Right cardiac atrium (tissue), 5 donors: ENCODE data around the gene WFDC9. TPM values are rescaled to one million over a fixed set of nuclear protein-coding genes. Genes with fewer than 3 reads are reported as not detected.

Experiments
- ATAC-seq, 2 donors: fragments of 200-7000 bp; cut with Tn5 transposase; one replicate each; pipeline versions ENCODE4 v1.8.0 to v1.9.1; 2020; ENCODE audit warnings: moderate library complexity in 2 of 2, mild to moderate bottlenecking in 1 of 2
- DNase-seq, 3 donors: peaks; one replicate each; pipeline ENCODE4 v3.0.0-alpha.2; 2020
- H3K27ac ChIP-seq: one replicate; pipeline ENCODE4 v1.5.1; 2013; ENCODE audit warnings: mild to moderate bottlenecking, low read length, control low read depth, moderate library complexity
- H3K27me3 ChIP-seq: one replicate; pipeline ENCODE4 v1.6.1; 2013; ENCODE audit not compliant: control insufficient read depth, insufficient read depth
- H3K4me1 ChIP-seq: one replicate; pipeline ENCODE4 v1.6.1; 2013; ENCODE audit warnings: low read length; ENCODE audit not compliant: control insufficient read depth, insufficient read depth
- H3K4me3 ChIP-seq: one replicate; pipeline ENCODE4 v1.5.1; 2013; ENCODE audit warnings: low read length, control low read depth
- H3K9me3 ChIP-seq: one replicate; pipeline ENCODE4 v1.6.1; 2013; ENCODE audit warnings: low read length; ENCODE audit not compliant: control insufficient read depth
- WGBS: extraction: QIAGEN DNeasy Blood & Tissue Kit; methylation state at CpG from one replicate; pipeline ENCODE4 v1.1.7; 2013; 5-methylcytosine and 5-hydroxymethylcytosine counted together
- intact Hi-C, 4 donors: fragments of 100-400 bp; cut with DNase I; formaldehyde crosslinking; loops; one replicate each; pipeline versions ENCODE4 v1.11.0 to v1.14.0; 2022 to 2023
- polyA plus RNA-seq: library from polyadenylated mRNA; stranded (reverse); fragments of 200-250 nt; gene quantifications from one replicate; pipeline ENCODE4 v1.2.3, GENCODE V29; 2013
- total RNA-seq, 4 donors: library from RNA; stranded (reverse); fragmentation: NEBNext Ultra II Directional; extraction: Animal tissue kit (Norgen Biotek cat#: 25700); gene quantifications; one replicate each; pipeline ENCODE4 v1.2.1, GENCODE V29; 2021
- donor health status: healthy with polysubstance abuse.
- donor health status: DM: no; HTN: yes; CAD: no.
- donor health status: DM: no; HTN: no; CAD: no.
- donor health status: DM: no; HTN: yes; CAD: no; lungs with severe emphysema.
- donor health status: DM: yes; HTN: yes; CAD: no.

The WFDC9 gene
- total and polyA plus RNA-seq, 5 donors = not detected

DNA sequence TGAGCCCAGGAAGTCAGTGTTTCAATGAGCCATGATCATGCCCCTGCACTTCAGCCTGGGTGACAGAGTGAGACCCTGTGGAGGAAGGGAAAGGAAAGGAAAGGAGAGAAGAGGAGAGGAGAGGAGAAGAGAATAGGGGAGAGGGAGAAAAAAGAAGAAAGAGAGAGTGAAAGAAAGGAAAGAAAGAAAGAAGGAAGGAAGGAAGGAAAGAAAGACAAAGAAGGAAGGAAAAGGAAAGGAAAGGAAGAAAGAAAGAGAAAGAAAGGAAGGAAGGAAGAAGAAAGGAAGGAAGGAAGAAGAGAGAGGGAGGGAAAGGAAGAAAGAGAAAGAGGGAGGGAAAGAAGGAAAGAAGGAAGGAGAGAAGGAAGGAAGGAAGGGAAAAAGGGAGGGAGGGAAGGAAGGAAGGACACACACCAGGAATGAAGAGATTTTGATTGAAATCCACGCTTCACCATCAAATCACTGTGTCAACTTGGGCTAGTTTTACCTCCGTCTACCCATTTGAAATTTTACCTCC is 66.3 kb downstream of the WFDC9 start:
- H3K4me3 ChIP-seq = no peak overlapping the region
- H3K27ac ChIP-seq = no peak overlapping the region
- H3K27me3 ChIP-seq = peaks cover 2% of the 10 kb centered on the region
- intact Hi-C loops = no loop called here
- H3K4me1 ChIP-seq = no peaks in the 10 kb centered on the region
- ATAC-seq (no peak), DNase-seq (no peak)
- no peaks in the 10 kb centered on the region for H3K9me3 ChIP-seq
- WGBS = 79% methylated on average over 2 of the region's 2 CpGs

Other genes with a start within 250 kb of the WFDC9 start
- 100 to 1,000 TPM; 163 to 208 (median 178) TPM for gene DBNDD2, start 223.0 kb downstream of the WFDC9 start, total RNA-seq
- 228 TPM for gene DBNDD2, start 223.0 kb downstream of the WFDC9 start, polyA plus RNA-seq
- gene PIGT, start 215.1 kb downstream of the WFDC9 start, total RNA-seq = 100 to 1,000 TPM; 116 to 134 (median 125) TPM
- 140 TPM for gene PIGT, start 215.1 kb downstream of the WFDC9 start, polyA plus RNA-seq
- 1 to 10 TPM; 1.1 to 2.7 (median 1.9) TPM for gene WFDC2, start 161.5 kb downstream of the WFDC9 start, total RNA-seq
- 2.6 TPM for gene WFDC2, start 161.5 kb downstream of the WFDC9 start, polyA plus RNA-seq
- gene SPINT3, start 115.7 kb downstream of the WFDC9 start, total RNA-seq = not detected
- not detected for gene SPINT3, start 115.7 kb downstream of the WFDC9 start, polyA plus RNA-seq
- not detected for gene WFDC6, start 91.8 kb downstream of the WFDC9 start, total RNA-seq
- not detected for gene WFDC6, start 91.8 kb downstream of the WFDC9 start, polyA plus RNA-seq
- under 1 TPM in 1 of 4 donors, not detected in 3; 0.09 TPM for gene EPPIN, start 83.9 kb downstream of the WFDC9 start, total RNA-seq
- gene EPPIN, start 83.9 kb downstream of the WFDC9 start, polyA plus RNA-seq = not detected
- not detected for gene WFDC8, start 52.0 kb downstream of the WFDC9 start, total RNA-seq
- gene WFDC8, start 52.0 kb downstream of the WFDC9 start, polyA plus RNA-seq = not detected
- gene WFDC10A, start 1.5 kb downstream of the WFDC9 start, total RNA-seq = not detected
- not detected for gene WFDC10A, start 1.5 kb downstream of the WFDC9 start, polyA plus RNA-seq
- not detected for gene WFDC11, start 39.0 kb upstream of the WFDC9 start, total RNA-seq
- gene WFDC11, start 39.0 kb upstream of the WFDC9 start, polyA plus RNA-seq = not detected
- not detected for gene WFDC13, start 70.8 kb upstream of the WFDC9 start, total RNA-seq
- gene WFDC13, start 70.8 kb upstream of the WFDC9 start, polyA plus RNA-seq = not detected
- not detected for gene WFDC10B, start 73.7 kb upstream of the WFDC9 start, total RNA-seq
- not detected for gene WFDC10B, start 73.7 kb upstream of the WFDC9 start, polyA plus RNA-seq
- gene SPINT4, start 91.1 kb upstream of the WFDC9 start, total RNA-seq = not detected
- not detected for gene SPINT4, start 91.1 kb upstream of the WFDC9 start, polyA plus RNA-seq
- 1 to 10 TPM in 1 of 4 donors, under 1 TPM in 1, not detected in 2; 0.57 to 1.4 TPM for gene WFDC3, start 160.6 kb upstream of the WFDC9 start, total RNA-seq
- gene WFDC3, start 160.6 kb upstream of the WFDC9 start, polyA plus RNA-seq = 1.2 TPM
- gene DNTTIP1, start 160.7 kb upstream of the WFDC9 start, total RNA-seq = 10 to 100 TPM; 15.3 to 20.4 (median 17.5) TPM
- 23.6 TPM for gene DNTTIP1, start 160.7 kb upstream of the WFDC9 start, polyA plus RNA-seq
- gene UBE2C, start 181.4 kb upstream of the WFDC9 start, total RNA-seq = 1 to 10 TPM in 2 of 4 donors, under 1 TPM in 1, not detected in 1; 0.85 to 2.1 (median 1.7) TPM
- 0.25 TPM for gene UBE2C, start 181.4 kb upstream of the WFDC9 start, polyA plus RNA-seq
- gene TNNC2, start 196.0 kb upstream of the WFDC9 start, total RNA-seq = under 1 TPM in 1 of 4 donors, not detected in 3; 0.46 TPM
- 0.77 TPM for gene TNNC2, start 196.0 kb upstream of the WFDC9 start, polyA plus RNA-seq
- 10 to 100 TPM; 25.8 to 30.7 (median 28.7) TPM for gene SNX21, start 202.5 kb upstream of the WFDC9 start, total RNA-seq
- gene SNX21, start 202.5 kb upstream of the WFDC9 start, polyA plus RNA-seq = 23.5 TPM
- gene ACOT8, start 226.1 kb upstream of the WFDC9 start, total RNA-seq = 10 to 100 TPM; 21.1 to 31.5 (median 30.2) TPM
- gene ACOT8, start 226.1 kb upstream of the WFDC9 start, polyA plus RNA-seq = 47.9 TPM
- 1 to 10 TPM; 1.7 to 3.3 (median 2.4) TPM for gene ZSWIM3, start 226.3 kb upstream of the WFDC9 start, total RNA-seq
- gene ZSWIM3, start 226.3 kb upstream of the WFDC9 start, polyA plus RNA-seq = 2.1 TPM
- 10 to 100 TPM; 10.5 to 13.5 (median 11.2) TPM for gene ZSWIM1, start 249.9 kb upstream of the WFDC9 start, total RNA-seq
- gene ZSWIM1, start 249.9 kb upstream of the WFDC9 start, polyA plus RNA-seq = 5.5 TPM